Fibroblast of villous mesenchyme (primary cell): ENCODE data around the gene ADRB1. TPM values are rescaled to one million over a fixed set of nuclear protein-coding genes. Genes with fewer than 3 reads are reported as not detected.
A peak's percentile ranks its signal among the peaks of the same experiment; 100 is the strongest.

Source experiments
- DNase-seq: peaks from one replicate; pipeline ENCODE4 v3.0.0-alpha.2; 2010; ENCODE audit warnings: low read depth
- H3K4me3 ChIP-seq: 2 replicates; pipeline ENCODE4 v1.5.1; 2011; ENCODE audit warnings: low read depth, mild to moderate bottlenecking, low read length
- CTCF ChIP-seq: IDR thresholded peaks from 2 replicates; pipeline ENCODE4 v1.5.1; 2012; ENCODE audit warnings: low read depth, mild to moderate bottlenecking, low read length; ENCODE audit not compliant: insufficient read depth
- total RNA-seq: library from RNA; depleted of rRNA; stranded (reverse); fragments of >200 nt; gene quantifications from 2 replicates; pipeline ENCODE4 v1.2.3, GENCODE V29; 2012

ADRB1 gene
- total RNA-seq, 1 donor: not detected

GRCh38 chr10:114025611-114026130 lies 18.0 kb upstream of the ADRB1 start:
- DNase-seq: no peak
- TF ChIP-seq CTCF: no peak
- no peak overlapping the region for H3K4me3 ChIP-seq

GRCh38 chr10:114026189-114027040 lies 17.3 kb upstream of the ADRB1 start:
- DNase-seq: peak; percentile 74
- H3K4me3 ChIP-seq: no peak overlapping the region
- no peak for TF ChIP-seq CTCF

- TF ChIP-seq CTCF: no peak
- no peak overlapping the region for H3K4me3 ChIP-seq
- no peak for DNase-seq
These were observed 16.6 kb upstream of the ADRB1 start for GRCh38 chr10:114027041-114027394.

GRCh38 chr10:114027951-114028350 lies 15.7 kb upstream of the ADRB1 start:
- TF ChIP-seq CTCF: no peak
- H3K4me3 ChIP-seq: no peak overlapping the region
- DNase-seq: no peak

GRCh38 chr10:114028425-114028824 lies 15.2 kb upstream of the ADRB1 start:
- DNase-seq: no peak
- TF ChIP-seq CTCF: no peak
- no peak overlapping the region for H3K4me3 ChIP-seq

- H3K4me3 ChIP-seq: no peak overlapping the region
- no peak for DNase-seq
- TF ChIP-seq CTCF: no peak
These were observed 14.0 kb upstream of the ADRB1 start for GRCh38 chr10:114029655-114030054.
